HG03066 (cell line): ENCODE data around the gene NEDD4L.
"Not testable (repeated sequence)": the region's sequence is repeated elsewhere in the genome, so short reads cannot be mapped to it uniquely, and the experiment has no call there.

Source experiments
- ATAC-seq: cut with Tn5 transposase; IDR thresholded peaks from one replicate; pipeline ENCODE4 v1.9.1; 2021; ENCODE audit warnings: low read depth; ENCODE audit not compliant: unreplicated experiment

NEDD4L gene

DNA sequence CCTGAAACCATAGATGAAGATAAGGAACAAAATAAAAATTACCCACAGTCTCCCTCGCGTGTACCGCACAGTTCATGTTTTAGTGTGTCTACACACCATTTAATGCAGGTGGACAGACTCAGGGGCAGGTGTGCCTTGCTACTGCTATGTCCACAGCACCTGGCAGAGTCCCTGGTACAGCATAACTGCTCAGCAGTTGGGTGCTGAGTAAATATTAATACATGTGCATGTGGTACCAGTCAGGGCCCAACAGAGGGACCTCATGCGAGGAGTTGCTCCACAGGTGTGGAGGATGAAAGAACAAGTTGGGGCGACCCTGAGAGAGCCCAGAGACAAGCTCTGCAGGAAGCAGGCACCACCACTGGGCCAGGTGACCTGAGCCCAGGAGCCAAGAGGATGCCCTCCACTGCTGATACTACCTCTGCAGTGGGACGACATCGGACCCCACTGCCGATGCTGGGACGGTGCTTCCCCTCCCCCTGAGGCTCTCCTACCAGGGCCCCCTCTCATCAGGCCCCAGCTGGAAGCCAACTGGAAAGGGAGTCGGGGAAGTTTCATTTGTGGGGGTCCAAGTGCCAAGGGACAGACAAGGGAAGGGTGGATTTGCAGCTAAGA, 100.8 kb downstream of the NEDD4L start:
- ATAC-seq = no peak

DNA sequence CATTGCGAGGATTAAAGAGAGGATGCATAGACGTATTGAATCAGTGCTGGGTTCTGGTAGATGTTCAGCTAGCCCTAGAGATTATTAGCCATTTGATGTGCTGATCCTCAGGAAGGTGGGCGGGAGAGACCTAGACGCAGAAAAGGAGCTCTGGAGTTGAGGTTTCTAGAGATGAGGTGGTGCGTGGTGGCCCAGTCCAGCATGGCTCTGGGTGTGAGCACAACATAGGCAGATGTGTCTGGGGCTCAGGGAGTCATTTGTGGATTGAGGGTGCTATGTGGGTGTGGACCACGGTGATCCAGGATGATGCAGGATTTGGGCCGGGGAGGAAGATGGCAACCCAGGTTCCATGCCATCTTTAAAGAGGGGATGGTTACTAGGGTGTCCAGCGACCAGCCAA, 102.1 kb downstream of the NEDD4L start:
- ATAC-seq = no peak

DNA sequence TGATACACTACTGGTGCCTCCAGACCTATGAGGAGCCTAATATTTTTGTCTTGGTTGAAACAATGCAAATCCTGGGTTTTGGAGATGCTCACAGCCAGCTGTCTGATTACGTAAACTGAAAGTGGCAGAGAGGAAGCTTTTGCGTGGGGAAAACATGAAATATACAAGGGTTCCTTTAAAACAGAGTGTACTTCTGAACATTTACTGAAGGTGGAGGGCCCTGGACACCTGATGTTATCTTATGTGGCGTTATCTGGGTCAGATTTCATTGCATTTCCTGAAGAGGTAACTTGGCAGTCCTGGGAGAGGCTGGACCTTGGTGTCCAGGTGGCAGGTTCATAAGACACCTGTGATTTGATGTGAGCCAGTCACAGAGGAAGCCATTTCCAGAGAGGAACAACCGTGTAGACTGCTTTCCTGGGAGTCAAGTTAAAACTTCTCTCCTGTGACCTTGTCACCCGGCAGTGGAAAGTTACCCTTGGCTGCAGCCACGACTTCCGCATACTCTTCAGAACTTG, 105.0 kb downstream of the NEDD4L start:
- ATAC-seq = no peak

DNA sequence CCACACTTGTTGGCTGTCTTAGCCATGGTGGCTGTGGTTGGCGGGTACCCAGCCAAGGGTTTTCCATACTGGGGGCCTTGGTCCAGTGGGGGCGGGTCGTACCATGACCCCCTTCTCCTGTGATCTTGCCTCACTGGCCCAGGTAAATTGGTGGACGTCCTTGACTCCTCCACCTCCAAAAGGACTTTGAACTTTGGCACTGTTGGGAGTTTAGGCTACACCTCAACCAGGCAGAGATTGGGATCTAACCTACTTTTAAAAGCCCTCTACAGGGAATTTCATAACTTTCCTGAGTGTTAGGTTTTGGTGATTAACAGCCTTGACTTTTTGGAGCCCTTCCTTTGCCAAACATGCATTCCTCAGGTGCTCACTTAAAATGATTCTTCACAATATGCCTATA, 106.7 kb downstream of the NEDD4L start:
- ATAC-seq = no peak

DNA sequence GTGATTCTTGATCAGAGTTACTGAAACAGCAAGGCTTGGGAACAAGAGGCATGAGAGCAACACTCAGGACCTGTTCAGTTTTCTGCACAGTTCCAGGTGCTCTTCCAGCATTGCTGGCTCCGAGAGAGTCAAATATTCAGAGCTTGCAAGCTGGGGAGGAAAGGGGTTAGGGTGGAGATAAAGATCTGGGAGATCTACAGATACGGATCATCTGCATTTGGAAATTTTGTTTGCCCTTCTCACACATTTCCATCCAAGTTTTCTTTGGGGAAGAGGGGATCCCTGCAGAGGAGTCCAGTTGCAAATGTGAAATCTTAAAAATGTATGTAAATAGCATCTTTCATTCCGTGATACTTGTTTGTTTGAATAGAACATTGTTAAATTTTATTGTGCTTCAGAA, 108.2 kb downstream of the NEDD4L start:
- ATAC-seq = no peak

DNA sequence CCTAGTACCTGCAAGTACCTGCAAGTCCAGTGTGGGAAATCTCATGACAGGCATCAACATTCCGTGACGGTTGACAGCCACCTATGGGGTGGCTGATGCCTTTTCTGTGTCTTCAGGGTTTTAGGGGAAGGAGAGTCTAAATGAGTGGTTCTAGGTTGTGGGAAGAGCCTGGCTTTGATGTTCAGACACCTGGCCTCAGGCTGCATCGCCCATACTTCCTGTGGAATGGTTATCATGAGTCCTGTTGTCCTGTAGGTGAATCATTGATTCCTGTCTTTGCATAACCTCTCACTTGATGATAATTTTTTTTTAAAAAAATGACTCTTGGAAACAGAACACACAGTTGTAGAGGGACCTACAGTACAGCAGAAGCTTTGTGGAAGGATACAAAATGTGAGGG, 108.9 kb downstream of the NEDD4L start:
- no peak for ATAC-seq

DNA sequence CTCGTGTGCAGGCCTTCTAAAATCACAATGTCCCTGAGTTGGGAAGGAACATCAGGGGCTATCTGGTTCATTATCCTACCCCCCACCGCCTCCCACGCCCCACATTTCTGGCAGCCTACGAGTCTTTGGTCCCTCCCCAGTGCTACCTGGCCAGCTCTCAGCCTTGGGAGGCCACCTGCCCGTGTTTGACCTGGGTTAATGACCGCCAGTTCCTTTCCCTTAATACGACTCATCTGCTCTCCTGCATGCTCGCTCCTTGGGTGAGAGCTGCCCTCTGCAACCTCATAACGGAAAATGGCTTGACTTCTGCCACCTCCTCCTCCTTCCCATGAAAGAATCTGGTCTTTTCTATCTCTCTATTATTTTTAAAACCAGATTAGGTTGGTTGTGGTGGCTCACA, 112.5 kb downstream of the NEDD4L start:
- no peak for ATAC-seq

DNA sequence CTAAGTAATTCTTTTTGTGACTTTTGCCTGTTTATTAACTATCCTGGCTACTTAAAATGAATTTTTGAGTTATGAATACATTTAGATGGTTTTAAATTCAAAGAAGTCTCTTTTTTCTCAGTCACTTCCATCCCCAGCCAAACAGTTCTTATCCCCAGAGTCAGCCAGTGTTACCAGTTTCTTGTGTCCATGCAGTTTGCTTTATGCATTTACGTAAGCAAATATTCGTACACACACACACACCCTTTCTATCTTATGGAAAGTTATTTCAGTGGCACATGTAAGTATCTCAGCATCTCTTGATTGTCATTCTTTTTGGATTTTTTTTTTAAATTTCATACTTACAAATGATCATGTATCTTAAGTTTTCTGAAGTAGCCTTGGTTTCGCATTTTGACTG, 113.2 kb downstream of the NEDD4L start:
- no peak for ATAC-seq

DNA sequence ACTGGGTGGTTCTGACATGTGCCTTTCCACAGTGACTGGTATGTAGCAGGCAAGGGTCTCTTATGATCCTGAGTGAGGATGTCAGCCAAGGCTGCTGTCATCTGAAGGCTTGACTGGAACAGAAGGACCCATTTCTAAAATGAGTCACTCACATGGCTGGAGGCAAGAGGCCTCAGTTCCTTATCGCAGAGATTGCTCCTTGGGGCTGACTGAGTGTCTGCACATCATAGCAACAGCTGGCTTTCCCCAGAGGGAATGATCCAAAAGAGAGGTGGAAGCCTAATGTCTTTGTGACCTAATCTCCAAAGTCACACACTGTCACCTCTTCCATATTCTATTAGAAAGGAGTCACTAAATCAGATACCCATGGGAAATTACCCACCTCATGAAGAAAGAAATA, 114.0 kb downstream of the NEDD4L start:
- no peak for ATAC-seq

DNA sequence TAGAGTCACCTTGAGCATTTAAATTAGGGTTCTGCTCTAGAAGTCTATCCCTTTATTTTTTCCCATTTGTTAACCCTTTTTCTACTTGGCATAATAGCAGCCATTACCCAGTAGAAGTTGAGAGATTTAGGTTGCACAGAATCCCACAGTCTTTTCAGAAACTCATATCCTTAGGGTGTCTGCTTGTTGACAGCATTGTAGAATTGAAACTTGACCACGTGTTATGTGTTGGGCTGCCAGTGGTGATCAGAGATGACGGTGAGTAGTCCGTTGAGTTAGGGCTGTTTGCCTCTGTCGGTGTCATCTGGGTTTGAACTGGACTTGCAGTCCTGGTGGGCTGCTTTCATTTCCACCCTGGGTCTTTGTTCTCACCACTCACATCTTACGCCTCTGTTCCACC, 114.4 kb downstream of the NEDD4L start:
- ATAC-seq = no peak

DNA sequence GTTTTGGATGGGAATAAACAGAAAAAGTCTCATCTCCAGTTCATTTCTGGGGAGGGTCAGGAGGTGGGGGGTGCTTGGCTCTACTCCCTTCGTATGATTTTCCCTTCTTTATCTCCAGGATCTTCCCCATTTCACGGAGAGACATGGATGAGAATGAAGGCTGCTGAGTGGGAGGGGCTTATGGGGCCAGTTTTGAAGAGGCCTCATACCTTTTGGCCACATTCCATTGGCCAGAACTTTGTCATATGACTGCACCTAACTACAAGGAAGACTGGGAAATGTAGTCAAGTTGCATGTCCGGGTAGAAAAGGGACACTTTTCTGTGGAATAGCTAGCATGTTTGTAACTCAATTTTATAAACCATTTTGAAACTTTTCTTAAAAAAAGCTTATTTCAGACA, 117.6 kb downstream of the NEDD4L start:
- ATAC-seq = no peak

DNA sequence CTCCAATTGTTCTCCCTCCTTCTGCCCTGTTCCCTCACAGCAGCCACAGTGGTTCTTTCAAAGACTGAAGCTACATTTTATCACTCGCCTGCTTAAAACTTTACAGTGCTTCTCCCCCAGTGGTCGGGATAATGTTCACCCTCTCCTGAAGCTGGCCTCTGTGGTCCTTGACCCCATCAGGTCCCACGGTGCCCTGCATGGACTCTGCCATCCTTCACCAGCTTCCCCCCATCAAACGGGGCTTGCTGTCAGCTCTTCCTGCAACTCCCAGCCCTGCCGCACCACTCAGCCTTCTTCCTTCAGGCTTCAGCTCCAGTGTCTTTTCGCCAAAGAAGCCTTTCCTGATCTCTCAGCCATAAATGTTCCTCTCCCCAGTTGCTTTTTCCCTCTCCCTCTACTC, 118.1 kb downstream of the NEDD4L start:
- no peak for ATAC-seq

DNA sequence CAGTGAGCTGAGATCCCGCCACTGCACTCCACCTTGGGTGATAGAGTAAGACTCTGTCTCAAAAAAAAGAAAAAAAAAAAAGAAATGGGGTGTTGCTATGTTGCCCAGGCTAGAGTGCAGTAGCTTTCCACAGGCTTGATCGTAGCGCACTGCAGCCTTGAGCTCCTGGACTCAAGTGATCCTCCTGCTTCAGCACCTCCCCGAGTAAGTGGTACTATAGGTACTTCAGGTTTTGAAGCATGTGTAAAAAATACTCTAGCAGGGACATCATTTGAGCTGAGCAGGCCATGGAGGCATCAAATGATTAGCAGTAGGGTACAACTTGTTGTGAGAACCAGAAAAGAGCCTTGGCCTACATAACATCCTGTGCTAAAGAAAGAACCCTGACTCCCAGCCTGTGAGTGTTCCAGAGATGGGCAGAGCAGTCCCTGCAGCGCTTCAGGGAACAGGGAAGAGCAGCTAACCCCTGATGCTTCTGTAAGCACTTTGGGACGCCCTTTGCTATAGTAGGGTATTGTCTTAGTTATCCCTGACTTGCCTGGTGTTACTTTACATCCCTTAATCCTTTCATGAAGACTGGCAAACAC, 119.1 kb downstream of the NEDD4L start:
- ATAC-seq = no peak

DNA sequence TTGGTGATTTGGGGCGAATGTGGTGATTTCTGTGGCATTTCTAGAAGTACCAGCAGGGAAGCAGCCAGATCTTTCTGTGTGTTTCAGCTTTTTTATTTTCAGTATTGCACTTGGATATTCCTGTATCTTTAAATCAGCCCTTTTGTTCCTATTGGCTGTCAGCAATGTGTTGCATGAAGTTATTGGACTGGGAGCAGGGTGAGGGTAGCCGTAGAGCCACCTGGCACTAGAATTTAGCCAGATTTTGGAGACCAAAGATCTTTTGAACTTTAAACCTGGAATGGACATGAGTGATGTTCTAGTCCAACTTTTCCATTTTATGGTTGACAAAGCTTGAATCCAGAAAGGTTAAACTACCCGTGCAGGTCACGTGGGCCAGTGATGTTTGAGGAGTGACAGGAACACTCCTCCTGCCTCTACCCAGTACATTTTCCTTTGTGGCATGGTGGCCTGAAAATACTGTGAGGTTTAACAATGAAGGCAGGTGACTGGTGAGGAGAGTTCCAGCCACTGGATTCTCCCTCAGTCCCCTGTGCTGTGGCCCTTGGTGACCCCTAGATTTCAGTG, 122.3 kb downstream of the NEDD4L start:
- ATAC-seq = no peak

DNA sequence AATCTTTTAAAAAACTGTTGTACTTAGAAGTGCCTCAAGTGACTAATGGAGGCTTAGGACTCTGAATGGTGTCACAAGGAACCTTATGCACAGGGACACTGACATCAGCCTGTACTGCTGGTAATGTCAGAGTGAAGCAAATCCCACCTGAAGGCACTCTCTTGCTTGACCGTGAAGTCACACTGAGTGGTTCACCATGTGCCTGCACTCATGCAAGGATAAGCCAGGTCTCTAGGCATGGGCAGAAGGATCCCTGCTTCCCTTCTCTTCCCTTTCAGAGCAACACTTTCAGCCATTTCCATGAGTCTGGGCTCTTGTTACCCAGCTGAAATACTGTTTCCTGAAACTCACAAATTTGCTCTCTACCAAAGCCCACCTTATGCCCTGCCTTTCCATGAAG, 123.0 kb downstream of the NEDD4L start:
- ATAC-seq = no peak

DNA sequence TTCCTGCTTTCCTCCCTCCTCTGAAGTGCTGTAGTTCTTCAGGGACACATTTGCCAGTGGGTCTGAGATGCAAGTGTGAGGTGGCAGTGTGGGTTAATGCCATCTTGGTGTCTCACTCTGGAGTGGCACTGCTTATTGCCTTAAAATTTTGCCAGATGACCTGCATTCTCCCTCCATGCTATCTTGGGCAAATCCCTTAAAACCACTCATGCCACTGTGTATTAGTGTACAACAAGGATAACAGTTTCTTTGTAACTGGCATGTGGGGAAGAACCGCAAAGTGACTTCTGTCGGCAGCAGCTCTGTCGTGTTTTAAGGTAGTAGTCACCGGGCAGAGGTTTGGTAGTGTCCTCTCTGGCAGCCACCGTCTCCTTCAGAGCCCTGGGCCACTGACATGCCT, 124.2 kb downstream of the NEDD4L start:
- no peak for ATAC-seq

DNA sequence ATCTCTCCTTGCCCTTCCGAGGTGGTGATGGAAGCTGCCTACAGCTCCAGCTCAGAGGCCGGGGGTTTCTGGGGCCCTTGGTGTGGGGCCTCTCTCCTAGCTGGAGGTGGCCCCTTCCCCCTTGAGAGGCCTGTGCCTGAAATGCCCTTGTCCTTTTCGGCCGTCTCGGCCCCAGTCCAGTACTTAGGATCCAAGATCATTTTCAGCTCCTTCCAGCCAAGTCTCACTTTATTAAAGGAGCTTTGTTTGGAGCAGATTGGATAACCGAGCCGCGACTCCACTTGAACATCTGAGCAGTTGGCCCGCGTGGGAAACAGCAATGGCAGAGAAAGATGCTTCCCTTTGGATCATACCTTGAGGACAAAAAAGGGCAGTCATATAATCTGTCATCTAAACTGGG, 125.0 kb downstream of the NEDD4L start:
- no peak for ATAC-seq

DNA sequence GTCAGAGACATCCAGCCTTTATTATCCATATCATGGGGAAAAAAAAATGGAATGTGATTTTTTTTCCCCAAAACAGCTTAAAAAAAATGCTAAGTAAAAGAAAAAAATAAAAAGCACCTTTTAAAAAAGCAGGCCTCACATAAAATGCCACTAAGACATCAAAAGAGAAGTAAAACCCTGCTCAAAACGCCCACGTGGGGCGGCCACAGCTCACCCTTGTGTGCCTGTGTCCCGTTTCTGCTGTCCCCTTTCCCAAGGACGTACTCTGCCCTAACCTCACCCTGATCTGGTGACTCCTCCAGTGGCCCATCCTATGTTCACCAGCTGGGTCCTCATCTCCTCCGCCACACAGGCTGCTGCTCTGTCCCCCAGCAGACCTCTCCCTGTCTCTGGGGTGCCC, 125.4 kb downstream of the NEDD4L start:
- no peak for ATAC-seq

DNA sequence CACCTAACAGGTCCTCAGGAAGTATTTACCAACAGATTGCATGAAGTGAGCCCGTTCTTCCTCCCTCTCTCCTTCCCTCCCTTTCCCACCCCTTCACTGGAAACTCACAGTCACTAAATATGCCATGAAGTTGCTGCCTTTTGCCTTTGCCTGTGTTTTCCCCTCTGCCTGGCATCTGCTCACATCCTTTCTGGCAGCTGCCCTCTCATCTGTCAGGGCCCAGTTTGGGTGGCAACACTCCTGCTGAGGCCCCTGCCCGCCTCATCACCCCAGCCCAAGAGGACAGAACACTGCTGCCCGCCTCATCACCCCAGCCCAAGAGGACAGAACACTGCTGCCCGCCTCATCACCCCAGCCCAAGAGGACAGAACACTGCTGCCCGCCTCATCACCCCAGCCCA, 126.0 kb downstream of the NEDD4L start:
- ATAC-seq = not testable (repeated sequence)

DNA sequence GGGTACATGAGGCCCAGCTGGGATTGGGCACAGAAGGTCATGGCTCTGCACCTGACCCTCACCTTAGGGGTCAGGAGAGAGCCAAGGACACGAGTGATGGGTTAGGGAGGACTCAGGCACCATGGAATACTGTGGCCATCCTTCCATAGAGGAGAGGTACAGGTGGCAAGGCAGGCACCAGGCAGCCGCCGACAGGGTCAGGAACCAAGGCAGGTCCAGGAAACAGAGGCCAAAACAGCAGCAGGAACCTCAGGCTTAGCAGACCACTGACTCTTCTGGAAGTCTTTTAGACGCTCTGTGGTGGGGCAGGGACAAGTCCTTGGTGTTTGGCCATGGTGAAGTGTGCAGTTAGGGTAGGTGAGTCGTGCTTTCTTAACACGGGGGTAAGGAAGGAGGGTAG, 128.0 kb downstream of the NEDD4L start:
- no peak for ATAC-seq

DNA sequence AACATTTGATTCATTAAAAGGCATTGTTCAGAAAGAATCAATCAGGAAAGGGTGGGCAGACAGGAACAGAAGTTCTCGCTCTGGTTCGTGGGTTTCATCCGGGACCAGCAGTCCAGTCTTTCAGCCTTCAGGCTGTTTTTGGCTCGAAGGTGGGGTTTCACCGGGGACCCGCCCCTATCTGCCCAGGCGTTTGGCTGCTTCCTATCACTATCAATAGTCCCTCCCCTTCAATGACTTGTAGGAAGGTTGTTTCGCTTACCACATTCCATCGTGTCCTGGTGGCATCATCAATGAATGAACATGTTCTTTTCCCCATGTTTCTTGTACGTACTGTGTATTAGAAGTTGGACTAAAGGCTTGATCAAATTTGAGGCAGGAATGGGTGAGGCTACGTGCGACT, 130.3 kb downstream of the NEDD4L start:
- no peak for ATAC-seq

DNA sequence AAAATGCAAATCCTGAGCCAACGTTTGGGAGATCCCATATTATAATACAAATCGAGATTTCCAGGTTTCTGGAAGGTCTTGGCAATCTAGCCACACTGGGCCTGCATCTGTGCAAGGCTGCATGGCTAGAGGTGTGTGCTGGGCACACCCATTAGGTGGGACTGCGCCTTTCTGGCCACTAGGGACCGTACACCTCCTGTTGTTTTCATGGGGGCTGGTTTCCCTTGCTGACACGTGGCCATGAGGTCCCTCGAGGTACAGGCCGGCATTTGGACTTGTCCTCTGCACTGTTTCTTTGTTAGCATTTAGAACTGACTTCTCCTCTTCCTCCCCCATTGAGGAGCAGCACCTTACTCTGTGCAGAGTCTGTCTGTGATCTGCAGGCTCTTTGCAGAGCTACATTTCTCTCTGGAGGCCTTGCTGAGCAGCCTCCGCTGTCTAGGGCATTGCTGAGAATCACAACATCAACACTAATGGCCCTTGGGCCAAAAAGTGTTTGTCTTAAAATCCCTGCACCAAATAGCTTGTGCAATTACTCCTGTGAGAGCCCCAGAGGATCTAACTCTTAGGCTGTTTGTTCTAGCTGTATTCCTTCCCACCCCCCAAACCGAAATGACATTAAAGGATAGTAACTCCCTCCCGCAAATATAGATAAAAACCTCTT, 131.2 kb downstream of the NEDD4L start:
- ATAC-seq = no peak
